Tibial nerve (tissue), 4 donors: ENCODE results near the gene C19orf12. TPM values are rescaled to one million over a fixed set of nuclear protein-coding genes. Genes with fewer than 3 reads are reported as not detected.

ENCODE experiments used
- DNase-seq, 2 donors: peaks; one replicate each; pipeline ENCODE4 v3.0.0-alpha.2; 2019; ENCODE audit warnings: low spot score in 2 of 2
- H3K27ac ChIP-seq, 4 donors: fragments of 200-600 bp; sonication (generic) in 3 of 4; one replicate each; pipeline ENCODE4 v1.5.1; 2017 to 2019; ENCODE audit warnings: mild to moderate bottlenecking in 1 of 4
- H3K27me3 ChIP-seq, 2 donors: fragments of 200-600 bp; sonication (generic) in 1 of 2; one replicate each; pipeline versions ENCODE4 v1.5.1 to v1.6.0; 2017 to 2019
- H3K36me3 ChIP-seq, 3 donors: fragments of 200-600 bp; sonication (generic); one replicate each; pipeline ENCODE4 v1.5.1; 2018 to 2019
- H3K4me1 ChIP-seq, 4 donors: fragments of 200-600 bp; sonication (generic) in 3 of 4; one replicate each; pipeline ENCODE4 v1.5.1; 2017 to 2019
- H3K4me3 ChIP-seq, 4 donors: fragments of 200-600 bp; sonication (generic) in 3 of 4; one replicate each; pipeline ENCODE4 v1.5.1; 2017 to 2019; ENCODE audit warnings: mild to moderate bottlenecking in 1 of 4, moderate library complexity in 1 of 4
- H3K9me3 ChIP-seq, 4 donors: fragments of 200-600 bp; sonication (generic) in 3 of 4; one replicate each; pipeline ENCODE4 v1.5.1; 2017 to 2019
- EP300 ChIP-seq, 2 donors: sonication (generic); formaldehyde crosslinking; IDR thresholded peaks; one replicate each; pipeline ENCODE4 v1.6.1; 2017; ENCODE audit warnings: antibody characterized with exemption in 2 of 2, mild to moderate bottlenecking in 1 of 2
- POLR2A ChIP-seq, 2 donors: fragments of 450-650 bp; IDR thresholded peaks; one replicate each; pipeline ENCODE4 v1.6.1; 2017; ENCODE audit warnings: antibody characterized with exemption in 2 of 2, mild to moderate bottlenecking in 2 of 2, moderate library complexity in 2 of 2
- WGBS, 2 donors: methylation state at CpG; one replicate each; pipeline ENCODE4 v1.1.5; 2018; 5-methylcytosine and 5-hydroxymethylcytosine counted together
- total RNA-seq, 4 donors: library from RNA; depleted of rRNA; stranded (reverse); fragments of >200 nt; gene quantifications; one replicate each; pipeline ENCODE4 v1.1.0, GENCODE V29; 2016
- TF ChIP-seq, protein P1 (sequence below), 5 experiments: fragments of 200-600 bp in 3 of 5; fragments of 450-650 bp in 2 of 5; sonication (generic) in 3 of 5; IDR thresholded peaks; one replicate each; pipeline ENCODE4 v1.5.1; 2016 to 2019; ENCODE audit warnings: antibody characterized with exemption in 5 of 5, mild to moderate bottlenecking in 3 of 5, moderate library complexity in 2 of 5

Gene C19orf12
- total RNA-seq, 4 donors from 2014 or later = 52.5 to 71.6 (median 56.7) TPM

DNA sequence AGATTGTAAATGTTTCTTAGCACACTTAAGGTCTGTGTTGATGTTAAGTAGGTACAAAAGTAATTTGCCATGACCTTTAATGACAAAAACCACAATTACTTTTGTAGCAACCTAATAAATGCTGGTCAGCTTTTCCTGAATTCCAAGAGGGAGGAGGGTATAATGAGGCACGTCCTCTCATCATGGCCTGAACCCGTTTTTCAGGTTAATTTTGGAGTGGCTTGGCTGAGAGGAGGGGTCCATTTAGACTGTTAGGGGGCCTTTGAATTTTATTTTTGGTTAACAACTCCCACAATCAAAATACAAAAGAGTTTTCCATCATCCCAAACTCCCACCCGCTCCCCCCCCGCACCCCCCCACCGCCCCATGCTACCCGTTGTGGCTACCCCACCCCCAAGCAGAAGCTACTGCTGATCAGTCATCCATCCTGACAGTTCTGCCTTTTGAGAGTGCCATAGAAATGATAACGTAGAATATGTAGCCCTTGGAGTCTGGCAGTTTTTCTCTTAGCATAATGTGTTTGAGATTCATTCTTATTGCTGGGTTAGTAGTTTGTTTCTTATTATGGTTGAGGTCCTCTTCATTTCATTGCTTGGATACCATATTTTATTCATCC, 64.2 kb downstream of the C19orf12 start:
- TF ChIP-seq POLR2A (IDR thresholded peaks at IDR 0.05) (no peak), EP300 (IDR thresholded peaks at IDR 0.05) (no peak)
- TF ChIP-seq, protein P1, sequence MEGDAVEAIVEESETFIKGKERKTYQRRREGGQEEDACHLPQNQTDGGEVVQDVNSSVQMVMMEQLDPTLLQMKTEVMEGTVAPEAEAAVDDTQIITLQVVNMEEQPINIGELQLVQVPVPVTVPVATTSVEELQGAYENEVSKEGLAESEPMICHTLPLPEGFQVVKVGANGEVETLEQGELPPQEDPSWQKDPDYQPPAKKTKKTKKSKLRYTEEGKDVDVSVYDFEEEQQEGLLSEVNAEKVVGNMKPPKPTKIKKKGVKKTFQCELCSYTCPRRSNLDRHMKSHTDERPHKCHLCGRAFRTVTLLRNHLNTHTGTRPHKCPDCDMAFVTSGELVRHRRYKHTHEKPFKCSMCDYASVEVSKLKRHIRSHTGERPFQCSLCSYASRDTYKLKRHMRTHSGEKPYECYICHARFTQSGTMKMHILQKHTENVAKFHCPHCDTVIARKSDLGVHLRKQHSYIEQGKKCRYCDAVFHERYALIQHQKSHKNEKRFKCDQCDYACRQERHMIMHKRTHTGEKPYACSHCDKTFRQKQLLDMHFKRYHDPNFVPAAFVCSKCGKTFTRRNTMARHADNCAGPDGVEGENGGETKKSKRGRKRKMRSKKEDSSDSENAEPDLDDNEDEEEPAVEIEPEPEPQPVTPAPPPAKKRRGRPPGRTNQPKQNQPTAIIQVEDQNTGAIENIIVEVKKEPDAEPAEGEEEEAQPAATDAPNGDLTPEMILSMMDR (IDR thresholded peaks at IDR 0.05) = no peak
- Histone ChIP-seq H3K36me3 (no peaks in the 10 kb centered on the region), H3K27me3 (no peaks in the 10 kb centered on the region), H3K9me3 (peaks cover 0 to 5% (median 0%) of the 10 kb centered on the region in 4 donors), H3K4me1 (peaks cover 0 to 5% (median 2%) of the 10 kb centered on the region in 4 donors), H3K4me3 (no peak overlapping the region), H3K27ac (no peak overlapping the region)
- WGBS, 2 donors = 60% methylated on average over 7 of the region's 7 CpGs
- no peak for DNase-seq

Other genes with a start within 250 kb of the C19orf12 start
- not detected for gene VSTM2B, start 189.3 kb downstream of the C19orf12 start, total RNA-seq
- gene POP4, start 109.0 kb downstream of the C19orf12 start, total RNA-seq = 10 to 100 TPM; 43.7 to 57.2 (median 51.2) TPM
- 100 to 1,000 TPM in 2 of 4 donors, 10 to 100 TPM in 2; 52.2 to 119 (median 89.0) TPM for gene PLEKHF1, start 49.8 kb downstream of the C19orf12 start, total RNA-seq
- gene CCNE1, start 96.7 kb upstream of the C19orf12 start, total RNA-seq = 1 to 10 TPM in 3 of 4 donors, under 1 TPM in 1; 0.60 to 4.9 (median 3.8) TPM
- 10 to 100 TPM; 43.8 to 67.8 (median 59.1) TPM for gene URI1, start 227.0 kb upstream of the C19orf12 start, total RNA-seq